ENCODE data around the gene MAML2.

MAML2 gene

DNA sequence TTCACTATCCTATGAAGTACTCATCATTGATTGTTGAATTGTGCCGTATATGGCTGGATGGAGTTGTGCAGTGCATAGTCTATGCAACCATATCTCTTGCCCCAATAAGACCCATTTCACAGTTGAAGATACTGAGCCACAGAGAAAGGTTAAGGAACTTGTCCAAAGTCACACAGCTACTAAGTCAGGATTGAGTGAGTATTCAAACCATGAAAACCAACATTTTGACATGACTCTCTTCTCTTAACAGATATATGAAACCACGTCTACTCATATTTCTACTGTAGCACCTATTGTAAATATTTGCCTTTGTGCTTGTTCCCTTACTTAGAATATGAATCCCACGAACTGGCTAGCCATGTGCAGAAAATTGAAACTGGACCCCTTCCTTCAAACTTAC is 58.1 kb downstream of the MAML2 start:
- TF ChIP-seq Cebpa-rat (IDR thresholded peaks at IDR 0.05) = no peak
- Histone ChIP-seq H4K20me1 (no peaks in the 10 kb centered on the region), H3K36me3 (no peaks in the 10 kb centered on the region), H3K4me1 (no peaks in the 10 kb centered on the region), H3K9me3 (0 out of 2 replicates have a peak, but pooled peaks cover 5% of the 10 kb centered on the region), H3K4me2 (no peak overlapping the region), H3K27ac (no peak overlapping the region), H3K27me3 (no peaks in the 10 kb centered on the region), H3K4me3 (no peak overlapping the region), H3K9ac (no peak overlapping the region)

DNA sequence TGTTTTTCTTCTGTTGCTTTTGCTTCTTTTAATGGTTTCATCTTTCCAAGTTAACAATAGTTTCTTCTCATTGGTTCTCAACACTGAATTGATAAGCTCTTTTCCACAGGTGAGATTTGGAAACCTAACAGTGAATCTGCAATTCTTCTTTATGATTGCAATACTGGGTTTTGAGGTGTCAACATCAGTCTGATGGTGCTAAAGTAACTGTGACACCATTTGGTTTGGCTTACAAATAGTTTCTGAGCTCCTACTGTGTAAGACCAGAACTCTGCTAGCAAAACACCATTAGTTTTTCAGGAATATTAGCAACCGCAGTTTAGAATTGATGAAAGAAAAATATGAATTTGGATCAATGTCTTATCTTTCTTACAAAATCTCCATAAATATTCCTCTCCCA is 58.6 kb downstream of the MAML2 start:
- Histone ChIP-seq H3K4me3 (no peak overlapping the region), H3K9me3 (0 out of 2 replicates have a peak, but pooled peaks cover 5% of the 10 kb centered on the region), H3K36me3 (no peaks in the 10 kb centered on the region), H3K4me1 (no peaks in the 10 kb centered on the region), H3K27me3 (no peaks in the 10 kb centered on the region), H3K9ac (no peak overlapping the region), H3K4me2 (no peak overlapping the region), H3K27ac (no peak overlapping the region), H4K20me1 (no peaks in the 10 kb centered on the region)
- no peak for TF ChIP-seq Cebpa-rat (IDR thresholded peaks at IDR 0.05)

DNA sequence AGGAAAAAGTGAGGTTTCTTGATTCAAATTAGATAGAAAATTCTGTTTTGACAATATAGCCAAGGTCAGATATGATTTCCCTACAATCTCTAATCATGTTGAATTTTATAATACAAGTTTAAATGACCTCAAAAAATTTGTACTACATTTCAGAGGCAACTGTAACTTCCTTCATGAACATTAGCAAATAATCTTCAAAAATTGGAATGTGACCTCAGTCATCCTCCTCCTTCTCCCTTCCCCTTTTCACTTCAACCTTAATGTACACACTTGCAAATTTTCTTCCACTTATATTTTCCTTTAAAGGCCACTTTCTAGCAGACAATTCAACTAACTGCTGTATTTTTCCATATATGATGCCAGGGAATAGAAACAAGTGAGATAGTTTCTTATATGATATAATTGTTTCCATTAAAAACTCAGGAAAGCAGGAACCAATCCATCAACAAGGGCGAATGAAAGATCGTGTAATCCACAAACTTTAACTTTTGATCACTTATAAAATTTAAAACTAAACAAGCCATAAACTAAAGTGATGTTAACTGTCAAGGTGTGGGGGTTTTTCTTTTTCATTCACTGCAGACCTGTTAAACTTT is 60.3 kb downstream of the MAML2 start:
- no peaks in the 10 kb centered on the region for H3K27me3 ChIP-seq
- no peak overlapping the region for H3K27ac ChIP-seq
- TF ChIP-seq Cebpa-rat (IDR thresholded peaks at IDR 0.05) = no peak
- no peaks in the 10 kb centered on the region for H3K4me1 ChIP-seq
- H3K9ac ChIP-seq = no peak overlapping the region
- no peaks in the 10 kb centered on the region for H4K20me1 ChIP-seq
- 0 out of 2 replicates have a peak, but pooled peaks cover 5% of the 10 kb centered on the region for H3K9me3 ChIP-seq
- H3K36me3 ChIP-seq = no peaks in the 10 kb centered on the region
- H3K4me2 ChIP-seq = no peak overlapping the region
- H3K4me3 ChIP-seq = no peak overlapping the region

DNA sequence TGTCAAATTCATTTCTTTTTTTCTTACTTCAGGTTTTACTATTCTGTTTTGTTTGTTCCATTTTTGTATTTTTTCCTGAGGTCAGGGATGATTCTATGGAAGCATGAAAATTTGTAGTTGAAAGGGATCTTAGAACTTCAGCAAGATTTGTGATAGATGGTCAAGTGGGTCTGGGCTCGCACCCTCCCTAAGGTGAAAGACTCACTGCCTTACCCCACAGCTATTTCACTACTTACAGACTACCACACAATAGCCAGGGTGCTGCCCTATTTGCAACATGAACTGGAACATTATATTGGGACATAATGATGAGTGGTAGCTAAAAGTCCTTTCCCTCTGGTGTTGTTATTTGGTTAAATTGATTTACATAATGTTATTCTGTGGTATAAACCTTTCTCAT is 62.6 kb downstream of the MAML2 start:
- Histone ChIP-seq H3K9me3 (no peaks in the 10 kb centered on the region), H3K4me1 (no peaks in the 10 kb centered on the region), H4K20me1 (no peaks in the 10 kb centered on the region), H3K4me3 (no peak overlapping the region), H3K27me3 (no peaks in the 10 kb centered on the region), H3K27ac (no peak overlapping the region), H3K36me3 (no peaks in the 10 kb centered on the region), H3K9ac (no peak overlapping the region), H3K4me2 (no peak overlapping the region)
- TF ChIP-seq Cebpa-rat (IDR thresholded peaks at IDR 0.05) = no peak

DNA sequence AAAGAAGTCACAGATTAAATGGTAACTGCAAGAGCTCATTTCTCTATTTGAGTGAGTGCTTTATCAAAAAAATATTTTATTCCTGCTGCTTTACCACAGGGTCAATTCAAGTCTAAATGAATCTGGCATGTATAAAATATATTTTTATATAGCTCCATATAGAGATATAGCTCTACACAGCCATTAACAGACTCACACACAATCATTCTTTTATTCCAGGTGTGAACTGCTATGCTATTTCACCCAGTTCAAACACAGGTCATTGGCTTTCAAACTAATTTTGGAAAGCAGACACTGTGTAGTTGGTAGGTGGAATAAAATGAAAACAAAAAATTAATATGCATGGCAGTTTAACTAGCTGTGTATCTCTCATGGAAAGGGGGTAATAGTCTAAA is 63.1 kb downstream of the MAML2 start:
- no peak overlapping the region for H3K4me2 ChIP-seq
- no peak overlapping the region for H3K27ac ChIP-seq
- no peaks in the 10 kb centered on the region for H3K27me3 ChIP-seq
- no peaks in the 10 kb centered on the region for H3K36me3 ChIP-seq
- no peaks in the 10 kb centered on the region for H3K4me1 ChIP-seq
- no peak overlapping the region for H3K4me3 ChIP-seq
- no peak overlapping the region for H3K9ac ChIP-seq
- H4K20me1 ChIP-seq = no peaks in the 10 kb centered on the region
- H3K9me3 ChIP-seq = no peaks in the 10 kb centered on the region
- TF ChIP-seq Cebpa-rat (IDR thresholded peaks at IDR 0.05) = no peak

DNA sequence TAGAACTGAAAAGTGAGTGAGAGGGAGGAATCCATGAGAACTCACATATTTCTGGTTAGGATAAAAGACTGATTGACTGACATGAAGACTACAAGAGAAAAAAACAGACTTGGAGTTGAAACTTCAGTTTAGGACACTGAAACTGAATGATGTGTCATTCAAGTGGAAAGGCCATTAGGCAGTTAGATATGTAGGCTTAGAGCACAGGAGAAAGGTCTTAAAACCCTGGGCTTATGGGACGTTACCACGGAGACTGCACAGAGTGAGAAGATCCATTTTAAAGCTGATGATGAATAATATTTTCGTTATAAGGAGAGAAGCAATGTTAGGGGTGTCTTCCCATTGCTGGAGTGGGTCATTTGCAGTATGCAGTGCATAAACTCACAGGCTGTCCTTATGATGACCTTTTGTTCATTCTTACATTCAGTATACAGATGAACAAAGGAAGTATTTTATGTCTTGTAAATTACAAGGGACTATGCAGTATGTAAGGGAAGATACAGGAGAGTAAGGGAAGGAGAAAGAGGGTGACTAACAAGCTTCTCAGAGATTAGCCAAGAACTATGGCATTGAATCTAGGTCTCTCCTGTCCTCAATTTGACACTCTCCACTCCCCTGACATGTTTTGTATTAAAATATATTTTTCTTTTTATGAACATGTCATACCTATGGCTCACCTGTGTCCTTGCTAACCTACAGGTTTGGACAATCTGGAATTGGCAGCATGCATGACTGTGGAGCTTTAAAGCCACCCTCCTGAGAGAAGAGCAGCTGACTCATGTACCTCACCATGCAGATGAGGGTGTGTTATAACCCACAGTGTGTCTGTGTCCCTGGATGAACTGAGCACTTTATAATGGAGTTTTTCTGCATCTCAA is 63.7 kb downstream of the MAML2 start:
- Histone ChIP-seq H3K9ac (no peak overlapping the region), H3K4me2 (no peak overlapping the region)

DNA sequence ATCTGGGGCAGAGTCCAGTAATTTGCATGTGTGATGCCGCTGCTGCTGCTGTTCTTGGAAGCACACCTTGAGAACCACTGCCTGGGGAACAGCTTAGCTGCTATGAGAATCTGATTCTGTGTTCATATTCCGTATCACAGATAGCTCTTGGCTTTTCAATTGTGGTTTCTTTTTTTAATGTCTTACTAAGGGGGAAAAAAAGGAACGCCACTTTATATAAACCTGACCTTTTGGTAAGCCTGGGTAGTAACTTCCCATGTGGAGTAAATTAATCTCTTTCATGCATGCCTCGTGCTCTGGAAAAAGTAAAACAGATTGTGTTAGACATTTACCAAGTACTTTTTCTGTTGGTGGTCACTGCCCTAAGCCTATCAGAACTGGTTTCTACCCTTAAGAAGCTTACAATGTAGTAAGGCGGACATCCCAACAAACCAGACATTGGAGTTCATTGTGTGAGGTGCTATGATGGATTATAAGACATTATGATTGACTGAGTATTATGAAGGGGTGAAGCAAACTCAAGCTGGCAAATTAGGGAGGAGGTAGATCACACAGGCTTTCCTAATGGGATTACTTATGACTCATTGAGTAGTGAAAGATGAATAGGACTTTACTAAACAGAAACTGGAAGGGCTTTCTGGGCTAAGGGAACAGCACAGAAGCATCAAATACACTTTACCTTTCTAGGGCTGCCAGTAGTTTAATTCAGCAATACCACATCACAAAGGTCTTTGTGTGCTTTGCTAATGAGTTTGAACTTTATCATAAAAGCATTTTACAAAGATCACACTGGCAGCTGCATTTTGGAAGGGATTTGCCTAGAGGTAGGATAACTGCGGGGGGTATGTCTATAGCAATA is 64.7 kb downstream of the MAML2 start:
- Histone ChIP-seq H3K27ac (no peak overlapping the region), H3K4me1 (no peaks in the 10 kb centered on the region), H3K9me3 (no peaks in the 10 kb centered on the region), H3K36me3 (no peaks in the 10 kb centered on the region), H3K9ac (no peak overlapping the region), H3K27me3 (no peaks in the 10 kb centered on the region), H3K4me2 (no peak overlapping the region), H3K4me3 (no peak overlapping the region), H4K20me1 (no peaks in the 10 kb centered on the region)
- no peak for TF ChIP-seq Cebpa-rat (IDR thresholded peaks at IDR 0.05)

More for the DNA sequence above, 63.7 kb downstream of the MAML2 start:
- H3K4me1 ChIP-seq = no peaks in the 10 kb centered on the region
- no peaks in the 10 kb centered on the region for H3K27me3 ChIP-seq
- no peaks in the 10 kb centered on the region for H3K36me3 ChIP-seq
- H3K9me3 ChIP-seq = no peaks in the 10 kb centered on the region
- H3K27ac ChIP-seq = no peak overlapping the region
- no peaks in the 10 kb centered on the region for H4K20me1 ChIP-seq
- no peak for TF ChIP-seq Cebpa-rat (IDR thresholded peaks at IDR 0.05)
- no peak overlapping the region for H3K4me3 ChIP-seq

DNA sequence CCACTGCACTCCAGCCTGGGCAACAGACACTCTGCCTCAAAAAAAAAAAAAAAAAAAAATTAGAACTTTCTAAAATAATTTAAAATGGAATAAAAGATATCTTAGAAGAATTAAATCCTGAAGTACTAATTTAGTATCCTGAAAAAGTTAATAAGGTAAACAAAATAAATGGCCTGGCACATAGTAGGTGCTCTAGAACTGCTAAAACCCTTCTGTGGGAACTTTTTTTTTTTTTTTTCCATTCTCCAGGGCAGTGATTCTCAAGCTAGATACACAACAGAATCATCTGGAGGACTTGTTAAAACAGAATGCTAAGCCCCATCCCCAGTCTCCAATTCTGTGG is 65.3 kb downstream of the MAML2 start:
- TF ChIP-seq Cebpa-rat (IDR thresholded peaks at IDR 0.05) = no peak
- H3K4me3 ChIP-seq = no peak overlapping the region
- no peaks in the 10 kb centered on the region for H4K20me1 ChIP-seq
- no peak overlapping the region for H3K27ac ChIP-seq
- no peak overlapping the region for H3K9ac ChIP-seq
- no peaks in the 10 kb centered on the region for H3K9me3 ChIP-seq
- no peaks in the 10 kb centered on the region for H3K36me3 ChIP-seq
- H3K27me3 ChIP-seq = no peaks in the 10 kb centered on the region
- no peaks in the 10 kb centered on the region for H3K4me1 ChIP-seq
- H3K4me2 ChIP-seq = no peak overlapping the region

DNA sequence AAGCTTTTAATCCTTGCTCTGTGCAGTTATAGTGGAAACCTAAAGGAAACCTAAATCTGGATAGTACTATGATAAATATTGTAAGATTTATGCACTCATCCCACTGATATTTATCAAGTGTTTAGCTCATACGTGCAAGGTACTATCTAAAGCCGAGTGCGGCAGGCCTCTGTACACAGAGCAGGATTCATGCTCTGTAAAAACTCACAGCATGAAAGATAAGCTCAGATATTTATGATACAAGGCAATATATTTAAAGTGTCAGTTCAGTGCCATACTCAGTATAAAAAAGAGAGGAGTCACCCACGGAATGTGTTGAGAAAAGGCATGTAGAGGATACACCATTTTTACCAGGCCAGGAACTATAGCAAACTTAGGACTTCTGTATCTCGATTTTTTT is 66.2 kb downstream of the MAML2 start:
- no peaks in the 10 kb centered on the region for H3K9me3 ChIP-seq
- H3K27ac ChIP-seq = no peak overlapping the region
- no peaks in the 10 kb centered on the region for H3K4me1 ChIP-seq
- H4K20me1 ChIP-seq = no peaks in the 10 kb centered on the region
- H3K27me3 ChIP-seq = no peaks in the 10 kb centered on the region
- no peak for TF ChIP-seq Cebpa-rat (IDR thresholded peaks at IDR 0.05)
- no peak overlapping the region for H3K9ac ChIP-seq
- no peak overlapping the region for H3K4me3 ChIP-seq
- no peaks in the 10 kb centered on the region for H3K36me3 ChIP-seq
- H3K4me2 ChIP-seq = no peak overlapping the region
